Measurements from ENCODE around the gene FZD7.

DNA sequence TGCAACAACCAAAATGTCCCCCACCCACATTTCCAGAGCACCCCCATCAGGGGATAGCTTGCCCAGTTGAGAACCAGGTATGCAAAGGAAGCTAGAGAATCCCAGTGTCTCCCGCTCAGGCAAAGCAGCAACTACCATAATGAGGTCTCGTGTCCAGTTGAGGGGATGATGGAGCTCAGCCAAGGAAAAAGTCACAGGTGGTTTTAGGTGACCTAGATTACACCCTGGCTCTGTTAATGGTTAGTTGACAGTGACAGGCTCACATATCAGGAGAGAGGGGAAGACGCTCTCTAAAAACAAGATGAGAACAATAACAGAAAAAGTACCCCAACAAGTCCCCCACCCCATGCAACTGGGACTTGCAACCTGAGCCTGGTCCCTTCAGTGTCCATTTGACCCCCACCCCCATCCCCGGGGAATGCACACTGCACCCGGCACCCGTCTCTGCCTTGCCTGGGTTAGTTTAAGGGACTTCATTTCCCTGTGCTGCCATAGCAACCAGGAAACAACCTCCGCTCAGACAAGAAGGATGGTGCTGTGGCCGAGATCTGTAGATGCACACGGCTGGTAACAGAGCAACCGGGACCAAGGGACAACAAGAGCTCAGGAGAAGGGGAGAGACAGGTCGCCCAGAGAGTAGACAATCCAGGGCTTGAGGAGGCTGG, 39.2 kb downstream of the FZD7 start, which contains the start of gene KIAA2012:
- no peak for TF ChIP-seq POLR2A (IDR thresholded peaks at IDR 0.05)
- no peak for TF ChIP-seq CTCF (IDR thresholded peaks at IDR 0.05)
